HEK293 (cell line): ENCODE data around the gene BPIFB2.

Source experiments
- CTCF ChIA-PET: fragments of 350-600 bp; formaldehyde crosslinking; extraction: SDS; loops from one replicate; lab custom pipeline; 2021; ENCODE audit warnings: antibody characterized with exemption; lab: Yijun Ruan, JAX
- POLR2A ChIA-PET: fragments of 300-600 bp; formaldehyde crosslinking; extraction: SDS; loops from one replicate; lab custom pipeline; 2020; ENCODE audit warnings: antibody characterized with exemption, inconsistent platforms; lab: Yijun Ruan, JAX
- H3K27ac ChIP-seq: fragments of 200-500 bp; sonication (Bioruptor generic); 2 replicates; pipeline ENCODE4 v1.5.1; 2014; ENCODE audit warnings: low read depth, low read length, control low read depth, inconsistent platforms; ENCODE audit errors: extremely low read depth
- H3K36me3 ChIP-seq, 2 experiments: fragments of 200-500 bp in 1 of 2; sonication (Bioruptor generic) in 1 of 2; 1 replicate in 1 of 2; 2 replicates in 1 of 2; pipeline ENCODE4 v1.5.1; 2014 to 2017; ENCODE audit warnings: inconsistent platforms in 2 of 2, low read length in 2 of 2; ENCODE audit not compliant: control insufficient read depth in 2 of 2, insufficient read depth in 1 of 2
- H3K4me1 ChIP-seq: fragments of 200-500 bp; sonication (Bioruptor generic); 2 replicates; pipeline ENCODE4 v1.5.1; 2014; ENCODE audit warnings: mild to moderate bottlenecking, low read length, inconsistent platforms; ENCODE audit not compliant: control insufficient read depth, insufficient read depth
- H3K4me3 ChIP-seq: 2 replicates; pipeline ENCODE4 v1.5.1; 2011; ENCODE audit warnings: low read depth, mild to moderate bottlenecking, control low read depth, low read length, moderate library complexity
- H3K9me3 ChIP-seq: fragments of 200-500 bp; sonication (Bioruptor generic); 2 replicates; pipeline ENCODE4 v1.5.1; 2014; ENCODE audit warnings: low read depth, low read length, inconsistent platforms; ENCODE audit not compliant: control insufficient read depth, insufficient read depth
- EGR2 ChIP-seq: fragments of 450-650 bp; formaldehyde crosslinking; IDR thresholded peaks from 2 replicates; pipeline ENCODE4 v1.5.1; 2016; ENCODE audit warnings: low read depth, missing biosample characterization, missing genetic modification characterization
- GLIS2 ChIP-seq: fragments of 450-650 bp; formaldehyde crosslinking; IDR thresholded peaks from 2 replicates; pipeline ENCODE4 v1.5.1; 2016; ENCODE audit warnings: missing biosample characterization, missing genetic modification characterization
- INSM2 ChIP-seq: fragments of 450-650 bp; formaldehyde crosslinking; IDR thresholded peaks from 2 replicates; pipeline ENCODE4 v1.5.1; 2016; ENCODE audit warnings: missing biosample characterization, missing genetic modification characterization
- KLF1 ChIP-seq: fragments of 450-650 bp; formaldehyde crosslinking; IDR thresholded peaks from 2 replicates; pipeline ENCODE4 v1.5.1; 2016; ENCODE audit warnings: missing biosample characterization, missing genetic modification characterization
- MYNN ChIP-seq: fragments of 450-650 bp; formaldehyde crosslinking; IDR thresholded peaks from 2 replicates; pipeline ENCODE4 v1.5.1; 2016; ENCODE audit warnings: missing biosample characterization, missing genetic modification characterization, borderline replicate concordance
- PBX3 ChIP-seq: sonication (generic); formaldehyde crosslinking; IDR thresholded peaks from 2 replicates; pipeline ENCODE4 v1.8.1; 2022; ENCODE audit warnings: mild to moderate bottlenecking, moderate library complexity, missing genetic modification reagents
- PRDM2 ChIP-seq: fragments of 450-650 bp; formaldehyde crosslinking; IDR thresholded peaks from 2 replicates; pipeline ENCODE4 v1.5.1; 2016; ENCODE audit warnings: missing biosample characterization, missing genetic modification characterization, borderline replicate concordance
- SCRT2 ChIP-seq: fragments of 450-650 bp; formaldehyde crosslinking; IDR thresholded peaks from 2 replicates; pipeline ENCODE4 v1.5.1; 2016; ENCODE audit warnings: missing biosample characterization, missing genetic modification characterization
- SP2 ChIP-seq: fragments of 450-650 bp; formaldehyde crosslinking; IDR thresholded peaks from 2 replicates; pipeline ENCODE4 v1.5.1; 2016; ENCODE audit warnings: missing biosample characterization, missing genetic modification characterization
- SP7 ChIP-seq: fragments of 450-650 bp; formaldehyde crosslinking; IDR thresholded peaks from 2 replicates; pipeline ENCODE4 v1.5.1; 2016; ENCODE audit warnings: missing biosample characterization, missing genetic modification characterization
- ZBTB48 ChIP-seq: fragments of 450-650 bp; formaldehyde crosslinking; IDR thresholded peaks from 2 replicates; pipeline ENCODE4 v1.5.1; 2016; ENCODE audit warnings: missing biosample characterization, missing genetic modification characterization
- ZFHX2 ChIP-seq: fragments of 450-650 bp; formaldehyde crosslinking; conservative IDR thresholded peaks from 2 replicates; pipeline ENCODE4 v1.5.1; 2016; ENCODE audit warnings: missing biosample characterization, missing genetic modification characterization
- ZNF366 ChIP-seq: fragments of 450-650 bp; formaldehyde crosslinking; conservative IDR thresholded peaks from 2 replicates; pipeline ENCODE4 v1.5.1; 2016; ENCODE audit warnings: missing biosample characterization, missing genetic modification characterization
- ZNF518A ChIP-seq: fragments of 450-650 bp; formaldehyde crosslinking; conservative IDR thresholded peaks from 2 replicates; pipeline ENCODE4 v1.5.1; 2016; ENCODE audit warnings: low read depth, missing biosample characterization, missing genetic modification characterization
- ZNF629 ChIP-seq: fragments of 450-650 bp; formaldehyde crosslinking; IDR thresholded peaks from 2 replicates; pipeline ENCODE4 v1.5.1; 2017; ENCODE audit warnings: missing biosample characterization, missing genetic modification characterization
- ZNF677 ChIP-seq: fragments of 450-650 bp; IDR thresholded peaks from 2 replicates; pipeline ENCODE4 v1.5.0; 2018; ENCODE audit warnings: missing biosample characterization, mild to moderate bottlenecking, missing genetic modification characterization, moderate library complexity
- ZNF701 ChIP-seq: fragments of 450-650 bp; formaldehyde crosslinking; IDR thresholded peaks from 2 replicates; pipeline ENCODE4 v1.5.1; 2016; ENCODE audit warnings: missing biosample characterization, missing genetic modification characterization
- ZSCAN30 ChIP-seq: fragments of 450-650 bp; IDR thresholded peaks from 2 replicates; pipeline ENCODE4 v1.5.1; 2018; ENCODE audit warnings: missing biosample characterization, mild to moderate bottlenecking, missing genetic modification characterization, moderate library complexity

BPIFB2 gene

GRCh38 chr20:33046412-33046811 lies 38.9 kb downstream of the BPIFB2 start (continued):
- no peak for TF ChIP-seq PBX3 (CRISPR knock-in tag)

GRCh38 chr20:33051333-33051732 lies 43.8 kb downstream of the BPIFB2 start:
- no peaks in the 10 kb centered on the region for H3K9me3 ChIP-seq
- TF ChIP-seq INSM2 (tag by site-specific recombination), result no peak
- no peak for TF ChIP-seq ZNF677 (tag by site-specific recombination)
- TF ChIP-seq SCRT2, result no peak
- no peak for TF ChIP-seq SP7
- TF ChIP-seq GLIS2 (tag by site-specific recombination), result no peak
- no peak for TF ChIP-seq PRDM2 (tag by site-specific recombination)
- no peak for TF ChIP-seq ZNF701 (tag by site-specific recombination)
- no peak for TF ChIP-seq ZNF629 (tag by site-specific recombination)
- TF ChIP-seq, all 188 proteins: peak for 0
- H3K36me3 ChIP-seq, result no peaks in the 10 kb centered on the region
- CTCF ChIA-PET, result no interaction called here
- H3K27ac ChIP-seq, result no peak overlapping the region
- POLR2A ChIA-PET, result no interaction called here
- H3K4me3 ChIP-seq, result no peak overlapping the region
- no peaks in the 10 kb centered on the region for H3K4me1 ChIP-seq

GRCh38 chr20:33053291-33054106 lies 46.0 kb downstream of the BPIFB2 start, which contains the start of gene BPIFB3:
Gene BPIFB3, plus strand, starts transcription at chr20:33053903. Its CDS starts 1,533 bp downstream, at chr20:33055436.
- no peaks in the 10 kb centered on the region for H3K4me1 ChIP-seq
- H3K27ac ChIP-seq, result no peak within 1 kb of the TSS
- ChIA-PET POLR2A (no interaction called here), CTCF (no interaction called here)
- no peaks in the 10 kb centered on the region for H3K9me3 ChIP-seq
- no peak within 1 kb of the TSS for H3K4me3 ChIP-seq
- H3K36me3 ChIP-seq, result no peaks in the 10 kb centered on the region
- no peak for TF ChIP-seq ZBTB48 (tag by site-specific recombination)
- TF ChIP-seq SP2 (tag by site-specific recombination), result no peak
- TF ChIP-seq ZFHX2, result peak; percentile 58
- no peak for TF ChIP-seq ZNF518A (tag by site-specific recombination)
- peak; percentile 68 for TF ChIP-seq EGR2 (tag by site-specific recombination)
- TF ChIP-seq ZNF366 (tag by site-specific recombination), result no peak
- no peak for TF ChIP-seq KLF1 (tag by site-specific recombination)
- no peak for TF ChIP-seq ZSCAN30 (tag by site-specific recombination)
- no peak for TF ChIP-seq MYNN (tag by site-specific recombination)
